H9 (cell line): ENCODE data around the gene SLCO2A1. TPM values are rescaled to one million over a fixed set of nuclear protein-coding genes. Genes with fewer than 3 reads are reported as not detected.
"Not testable (repeated sequence)": the region's sequence is repeated elsewhere in the genome, so short reads cannot be mapped to it uniquely, and the experiment has no call there.

Source experiments
- DNase-seq: peaks from one replicate; pipeline ENCODE4 v3.0.0-alpha.2; 2017
- H2AFZ ChIP-seq: one replicate; pipeline ENCODE4 v1.6.1; 2013; ENCODE audit warnings: mild to moderate bottlenecking, low read length, control low read depth, moderate library complexity
- H2AK5ac ChIP-seq: 2 replicates; pipeline ENCODE4 v1.6.1; 2013; ENCODE audit warnings: low read length, control low read depth, mixed read lengths; ENCODE audit not compliant: insufficient read length
- H2BK120ac ChIP-seq: one replicate; pipeline ENCODE4 v1.6.1; 2013; ENCODE audit warnings: low read depth, mild to moderate bottlenecking, low read length, control low read depth, inconsistent platforms; ENCODE audit not compliant: poor library complexity, severe bottlenecking
- H2BK12ac ChIP-seq: 2 replicates; pipeline ENCODE4 v1.6.1; 2013; ENCODE audit warnings: low read length, control low read depth, mixed read lengths, low read depth; ENCODE audit not compliant: insufficient read length
- H2BK15ac ChIP-seq: 2 replicates; pipeline ENCODE4 v1.6.1; 2013; ENCODE audit warnings: low read depth, low read length, control low read depth
- H2BK20ac ChIP-seq: one replicate; pipeline ENCODE4 v1.6.1; 2013; ENCODE audit warnings: low read depth, mild to moderate bottlenecking, low read length, control low read depth, inconsistent platforms; ENCODE audit not compliant: poor library complexity, severe bottlenecking
- H2BK5ac ChIP-seq: 2 replicates; pipeline ENCODE4 v1.6.1; 2013; ENCODE audit warnings: low read length, control low read depth, mixed read lengths; ENCODE audit not compliant: insufficient read length
- H3K14ac ChIP-seq: 2 replicates; pipeline ENCODE4 v1.6.1; 2013; ENCODE audit warnings: low read length, control low read depth; ENCODE audit not compliant: insufficient read depth
- H3K18ac ChIP-seq: 2 replicates; pipeline ENCODE4 v1.6.1; 2013; ENCODE audit warnings: low read depth, mild to moderate bottlenecking, mixed read lengths, low read length, control low read depth; ENCODE audit not compliant: insufficient read length
- H3K23ac ChIP-seq: 2 replicates; pipeline ENCODE4 v1.6.1; 2013; ENCODE audit warnings: low read length, control low read depth, mixed read lengths, low read depth; ENCODE audit not compliant: insufficient read length
- H3K23me2 ChIP-seq: 2 replicates; pipeline ENCODE4 v1.6.1; 2013; ENCODE audit warnings: low read depth, mild to moderate bottlenecking, mixed read lengths, low read length, control low read depth; ENCODE audit not compliant: insufficient read length, poor library complexity, severe bottlenecking
- H3K27ac ChIP-seq: 2 replicates; pipeline ENCODE4 v1.5.1; 2013; ENCODE audit warnings: low read length, control low read depth, mixed read lengths, low read depth; ENCODE audit not compliant: insufficient read length
- H3K27me3 ChIP-seq: 2 replicates; pipeline ENCODE4 v1.6.1; 2013; ENCODE audit warnings: low read length, control low read depth, inconsistent platforms; ENCODE audit not compliant: insufficient read depth
- H3K4ac ChIP-seq: 2 replicates; pipeline ENCODE4 v1.6.1; 2013; ENCODE audit warnings: low read depth, mild to moderate bottlenecking, control low read depth, inconsistent platforms, low read length, moderate library complexity
- H3K4me1 ChIP-seq: 2 replicates; pipeline ENCODE4 v1.6.1; 2013; ENCODE audit warnings: low read length, control low read depth, inconsistent platforms; ENCODE audit not compliant: insufficient read depth
- H3K4me2 ChIP-seq: 2 replicates; pipeline ENCODE4 v1.6.1; 2013; ENCODE audit warnings: low read length, control low read depth, mixed read lengths; ENCODE audit not compliant: insufficient read length, insufficient read depth
- H3K56ac ChIP-seq: 2 replicates; pipeline ENCODE4 v1.6.1; 2013; ENCODE audit warnings: low read depth, mild to moderate bottlenecking, mixed read lengths, low read length, control low read depth; ENCODE audit not compliant: insufficient read length
- H3K79me1 ChIP-seq: 2 replicates; pipeline ENCODE4 v1.6.1; 2013; ENCODE audit warnings: low read depth, mild to moderate bottlenecking, moderate library complexity, low read length, control low read depth, inconsistent platforms; ENCODE audit not compliant: insufficient read depth, poor library complexity, severe bottlenecking
- H3K79me2 ChIP-seq: 2 replicates; pipeline ENCODE4 v1.6.1; 2013; ENCODE audit warnings: low read length, control low read depth, inconsistent platforms; ENCODE audit not compliant: insufficient read depth
- H3K9ac ChIP-seq: 2 replicates; pipeline ENCODE4 v1.6.1; 2013; ENCODE audit warnings: low read length, control low read depth, mixed read lengths; ENCODE audit not compliant: insufficient read length; ENCODE audit errors: extremely low read depth
- H3K9me3 ChIP-seq: one replicate; pipeline ENCODE4 v1.6.1; 2013; ENCODE audit warnings: low read depth, low read length, inconsistent platforms; ENCODE audit not compliant: control insufficient read depth
- H3T11ph ChIP-seq: one replicate; pipeline ENCODE4 v1.6.1; 2013; ENCODE audit warnings: mild to moderate bottlenecking, low read length, control low read depth, inconsistent platforms
- H4K20me1 ChIP-seq: one replicate; pipeline ENCODE4 v1.6.1; 2013; ENCODE audit not compliant: control insufficient read depth, insufficient read length, insufficient read depth
- H4K5ac ChIP-seq: 2 replicates; pipeline ENCODE4 v1.6.1; 2013; ENCODE audit warnings: low read depth, mild to moderate bottlenecking, mixed read lengths, low read length, control low read depth; ENCODE audit not compliant: insufficient read length
- H4K8ac ChIP-seq: replicated peaks from 2 replicates; pipeline ENCODE4 v1.6.1; 2013; ENCODE audit warnings: low read length, control low read depth, mixed read lengths, low read depth; ENCODE audit not compliant: insufficient read length
- H4K91ac ChIP-seq: 2 replicates; pipeline ENCODE4 v1.6.1; 2013; ENCODE audit warnings: low read depth, mild to moderate bottlenecking, moderate library complexity, mixed read lengths, low read length, control low read depth; ENCODE audit not compliant: insufficient read length
- H3K27ac Mint-ChIP-seq, 3 experiments: 2 replicates in 2 of 3; 3 replicates in 1 of 3; pipeline ENCODE4 v1.8.0; 2020 to 2021; ENCODE audit warnings: mixed read lengths in 3 of 3, mild to moderate bottlenecking in 1 of 3, moderate library complexity in 1 of 3
- H3K27me3 Mint-ChIP-seq: 2 replicates; pipeline ENCODE4 v1.8.0; 2021; ENCODE audit warnings: low read depth, mild to moderate bottlenecking, moderate library complexity, mixed read lengths
- H3K36me3 Mint-ChIP-seq, 3 experiments: 2 replicates in 2 of 3; 3 replicates in 1 of 3; pipeline ENCODE4 v1.8.0; 2020 to 2021; ENCODE audit warnings: low read depth in 3 of 3, mixed read lengths in 3 of 3; ENCODE audit not compliant: insufficient read depth in 1 of 3
- H3K4me1 Mint-ChIP-seq, 2 experiments: 2 replicates each; pipeline ENCODE4 v1.8.0; 2020; ENCODE audit warnings: mixed read lengths in 2 of 2
- H3K4me3 Mint-ChIP-seq, 2 experiments: 2 replicates in 1 of 2; 3 replicates in 1 of 2; pipeline ENCODE4 v1.8.0; 2020 to 2021; ENCODE audit warnings: mild to moderate bottlenecking in 2 of 2, mixed read lengths in 2 of 2, moderate library complexity in 1 of 2
- H3K9me3 Mint-ChIP-seq, 2 experiments: 2 replicates in 1 of 2; 3 replicates in 1 of 2; pipeline ENCODE4 v1.8.0; 2020; ENCODE audit warnings: mild to moderate bottlenecking in 2 of 2, mixed read lengths in 2 of 2, moderate library complexity in 1 of 2
- CTCF ChIP-seq: fragments of 200-600 bp; sonication (generic); conservative IDR thresholded peaks from 3 replicates; pipeline ENCODE4 v1.8.0; 2021; ENCODE audit warnings: antibody characterized with exemption, mild to moderate bottlenecking
- WGBS: extraction: QIAGEN DNeasy Blood & Tissue Kit; methylation state at CpG from one replicate; pipeline ENCODE4 v1.1.7; 2013; ENCODE audit warnings: missing lambda C conversion rate, low lambda C conversion rate, mixed read lengths; ENCODE audit not compliant: insufficient read length; ENCODE audit errors: extremely low coverage; 5-methylcytosine and 5-hydroxymethylcytosine counted together
- total RNA-seq: library from RNA; stranded (reverse); gene quantifications from 2 replicates; pipeline ENCODE4 v1.2.1, GENCODE V29; 2021

SLCO2A1 gene
- total RNA-seq, 1 experiment from 2014 or later = 0.98 TPM

- H3K27me3 Mint-ChIP-seq = peaks cover 2% of the 10 kb centered on the region
- H2AFZ ChIP-seq = no peak overlapping the region
- H3K4me1 ChIP-seq = no peaks in the 10 kb centered on the region
- H3T11ph ChIP-seq = no peak overlapping the region
- no peak overlapping the region for H3K4me3 Mint-ChIP-seq
- H4K5ac ChIP-seq = no peak overlapping the region
- H2BK20ac ChIP-seq = no peak overlapping the region
- no peak overlapping the region; the same call in 1 of the 2 replicates for H3K14ac ChIP-seq
- H3K79me2 ChIP-seq = no peaks in the 10 kb centered on the region
- H3K9ac ChIP-seq = no peak overlapping the region
- H4K8ac ChIP-seq = no peak overlapping the region
- H2BK15ac ChIP-seq = no peak overlapping the region
- H3K4ac ChIP-seq = no peak overlapping the region
- H2BK5ac ChIP-seq = no peak overlapping the region
- no peaks in the 10 kb centered on the region for H3K79me1 ChIP-seq
- peaks cover 0 to 9% of the 10 kb centered on the region in 2 experiments; a peak in 1 of 5 replicates for H3K9me3 Mint-ChIP-seq
- TF ChIP-seq CTCF = no peak
- H2AK5ac ChIP-seq = no peak overlapping the region
- H3K4me1 Mint-ChIP-seq = peaks cover 0 to 4% of the 10 kb centered on the region in 2 experiments; a peak in 3 of 4 replicates
- no peak overlapping the region for H3K23ac ChIP-seq
- no CpG with 5 or more reads among the region's 15 CpGs for WGBS
- H3K27ac ChIP-seq = no peak overlapping the region
- H3K27me3 ChIP-seq = no peaks in the 10 kb centered on the region
- no peak overlapping the region for H3K4me2 ChIP-seq
- no peak for DNase-seq
- no peaks in the 10 kb centered on the region; a peak in 1 of 7 replicates for H3K36me3 Mint-ChIP-seq
- no peaks in the 10 kb centered on the region for H3K23me2 ChIP-seq
- H3K18ac ChIP-seq = no peak overlapping the region
- no peak overlapping the region for H3K56ac ChIP-seq
- no peak overlapping the region for H2BK12ac ChIP-seq
- no peak overlapping the region for H4K91ac ChIP-seq
- no peak overlapping the region for H2BK120ac ChIP-seq
- no peaks in the 10 kb centered on the region for H3K9me3 ChIP-seq
- no peaks in the 10 kb centered on the region for H4K20me1 ChIP-seq
- H3K27ac Mint-ChIP-seq = no peak overlapping the region
These were observed 43.3 kb upstream of the SLCO2A1 start for GRCh38 chr3:134072881-134073582.

GRCh38 chr3:134070281-134070680 is 40.6 kb upstream of the SLCO2A1 start:
- not testable (repeated sequence) for H3K36me3 Mint-ChIP-seq, H3K9ac ChIP-seq, H3K4me1 ChIP-seq, H3K27ac Mint-ChIP-seq, H3K4ac ChIP-seq, H2BK20ac ChIP-seq, H3K79me1 ChIP-seq, H3K27me3 Mint-ChIP-seq, H3K4me1 Mint-ChIP-seq, H3K23ac ChIP-seq, H3K79me2 ChIP-seq, H4K20me1 ChIP-seq, H2BK15ac ChIP-seq, H2BK5ac ChIP-seq, H4K91ac ChIP-seq, H3K9me3 ChIP-seq, H3T11ph ChIP-seq, H3K4me3 Mint-ChIP-seq, H2AK5ac ChIP-seq, H3K9me3 Mint-ChIP-seq, H3K14ac ChIP-seq, H3K23me2 ChIP-seq, DNase-seq, H4K5ac ChIP-seq, H2BK120ac ChIP-seq, H3K18ac ChIP-seq, H3K27me3 ChIP-seq, H2AFZ ChIP-seq, H3K4me2 ChIP-seq, H2BK12ac ChIP-seq, H4K8ac ChIP-seq, H3K56ac ChIP-seq, H3K27ac ChIP-seq
- WGBS = no CpG with 5 or more reads among the region's 25 CpGs
